GM18498 (cell line): ENCODE measurements around the gene FGF7.
"Not testable (repeated sequence)": the region's sequence is repeated elsewhere in the genome, so short reads cannot be mapped to it uniquely, and the experiment has no call there.

Experiments used
- ATAC-seq: cut with Tn5 transposase; IDR thresholded peaks from one replicate; pipeline ENCODE4 v1.9.1; 2021; ENCODE audit warnings: mild to moderate bottlenecking, moderate library complexity; ENCODE audit not compliant: unreplicated experiment

The FGF7 gene

DNA sequence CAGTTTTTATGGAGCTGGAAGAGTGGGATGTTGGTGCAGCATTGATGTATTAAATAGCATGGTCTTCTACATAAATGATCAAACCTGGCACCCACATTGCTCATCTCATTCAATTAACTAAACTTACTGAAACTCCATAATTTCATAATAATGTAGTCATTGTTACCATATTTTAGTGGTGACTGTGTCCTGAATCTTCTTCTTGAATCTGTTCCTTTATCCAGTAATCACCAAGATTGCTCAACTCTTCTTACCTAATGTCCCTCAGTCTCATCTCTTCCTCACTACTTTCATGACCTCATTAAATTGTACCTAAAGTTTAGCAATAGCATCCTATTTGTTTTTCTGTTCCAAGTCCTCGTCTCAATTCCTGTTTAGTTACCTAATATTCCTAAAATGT lies 69.8 kb downstream of the FGF7 start:
- ATAC-seq: no peak

DNA sequence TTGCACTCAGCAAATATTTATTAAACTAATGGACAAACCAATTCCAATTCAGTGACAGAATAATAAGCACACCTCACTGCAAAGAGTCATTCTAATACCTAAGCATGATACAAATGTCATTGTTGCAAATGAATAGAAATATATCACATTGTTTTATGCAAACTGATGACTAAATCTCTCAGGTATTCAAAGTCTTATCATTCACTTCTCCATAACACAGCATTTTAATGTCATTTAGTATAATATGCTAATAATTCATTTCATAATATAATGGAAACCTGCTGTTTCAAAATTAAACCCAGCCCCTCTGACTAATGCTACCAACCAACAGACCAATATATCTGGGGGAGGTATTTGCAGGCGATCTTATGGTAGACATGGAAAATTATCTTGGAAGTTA lies 71.8 kb downstream of the FGF7 start:
- no peak for ATAC-seq

GRCh38 chr15:49495993-49496753 lies 73.1 kb downstream of the FGF7 start:
- no peak for ATAC-seq

- no peak for ATAC-seq
These were observed 78.5 kb downstream of the FGF7 start for GRCh38 chr15:49501586-49501985.

DNA sequence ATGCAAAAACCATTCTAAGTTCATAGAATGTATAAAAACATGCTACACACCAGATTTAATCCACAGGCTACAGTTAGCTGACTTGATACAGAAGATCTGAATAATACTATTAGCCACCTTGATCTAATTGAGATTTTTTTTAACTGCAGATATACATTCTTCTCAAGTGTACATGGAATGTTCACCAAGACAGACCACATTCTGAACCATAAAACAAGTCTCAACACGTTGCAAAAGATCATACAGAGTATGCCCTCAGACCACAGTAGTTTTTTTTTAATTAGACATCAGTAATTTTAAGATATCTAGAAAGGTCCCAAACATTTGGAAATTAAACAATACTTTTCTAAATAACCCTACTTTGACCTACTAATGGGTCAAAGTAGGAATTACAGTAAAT lies 83.3 kb downstream of the FGF7 start:
- no peak for ATAC-seq

- no peak for ATAC-seq
These were observed 84.2 kb downstream of the FGF7 start for GRCh38 chr15:49507261-49507660.

DNA sequence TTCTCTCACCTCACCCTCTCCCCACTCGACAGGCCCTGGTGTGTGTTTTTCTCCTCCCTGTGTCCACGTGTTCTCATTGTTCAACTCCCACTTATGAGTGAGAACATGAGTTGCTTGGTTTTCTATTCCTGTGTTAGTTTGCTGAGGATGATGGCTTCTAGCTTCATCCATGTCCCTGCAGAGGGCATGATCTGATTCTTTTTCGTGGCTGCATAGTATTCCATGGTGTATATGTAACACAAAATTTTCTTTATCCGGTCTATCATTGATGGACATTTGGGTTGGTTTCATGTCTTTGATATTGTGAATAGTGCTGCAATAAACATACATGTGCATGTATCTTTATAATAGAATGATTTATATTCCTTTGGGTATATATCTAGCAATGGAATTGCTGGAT lies 89.7 kb downstream of the FGF7 start:
- ATAC-seq: not testable (repeated sequence)

DNA sequence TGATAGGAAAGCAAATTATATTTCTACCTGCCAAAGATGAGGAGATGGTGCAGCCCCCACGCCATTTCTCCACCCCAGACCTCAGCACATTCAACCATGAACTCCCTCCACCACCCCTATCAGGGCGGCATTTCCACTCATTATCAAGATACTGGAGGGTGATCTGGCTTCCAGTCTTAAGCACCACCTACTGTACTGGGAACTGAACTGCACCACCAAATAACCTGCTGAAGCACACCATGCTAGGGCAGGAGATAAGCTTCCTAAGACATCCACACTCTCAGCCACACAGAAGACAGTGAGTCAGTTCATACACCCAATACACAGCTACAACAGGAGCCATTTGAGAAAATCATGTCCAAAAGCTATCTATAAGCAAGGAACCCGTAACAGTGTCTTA lies 98.8 kb downstream of the FGF7 start:
- ATAC-seq: no peak

- no peak for ATAC-seq
These were observed 105.2 kb downstream of the FGF7 start for GRCh38 chr15:49528289-49528688.

- no peak for ATAC-seq
These were observed 107.0 kb downstream of the FGF7 start for GRCh38 chr15:49530092-49530491.
